ENCODE measurements around the gene M6PR.
"Not testable (repeated sequence)": the region's sequence is repeated elsewhere in the genome, so short reads cannot be mapped to it uniquely, and the experiment has no call there.

Gene M6PR

GRCh38 chr12:8919643-8920042 is 29.8 kb downstream of the M6PR start:
- not testable (repeated sequence) for H3K27ac ChIP-seq (replicated peaks); H3K27me3 ChIP-seq (ENCODE audit: insufficient read depth, poor library complexity, severe bottlenecking); DNase-seq (ENCODE audit: low read depth in 1 of 2, low spot score in 1 of 2); H3K4me3 ChIP-seq (replicated peaks; ENCODE audit: insufficient read depth, low read length)

DNA sequence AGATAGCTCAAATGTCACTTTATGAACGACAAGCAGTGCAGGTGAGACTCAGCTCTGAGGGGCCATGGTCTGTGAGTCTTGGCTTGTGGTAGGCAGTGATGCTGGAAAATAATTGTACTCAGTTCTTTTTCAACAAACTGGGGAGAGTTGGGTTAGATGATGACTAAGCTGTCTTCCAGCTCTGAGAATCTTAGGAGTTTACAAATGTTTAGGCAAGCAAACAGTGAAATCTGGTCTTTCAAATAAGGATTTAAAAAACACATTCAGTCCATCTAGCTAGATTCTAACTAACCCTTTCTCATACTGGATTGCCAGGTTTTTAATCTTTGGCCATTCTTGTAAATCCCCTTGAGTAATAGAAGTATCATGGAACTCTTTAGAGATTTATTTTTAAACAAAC is 31.7 kb downstream of the M6PR start:
- Histone ChIP-seq H3K4me3 (replicated peaks; ENCODE audit: insufficient read depth, low read length) (no peak overlapping the region), H3K27ac (replicated peaks) (no peak overlapping the region), H3K27me3 (ENCODE audit: insufficient read depth, poor library complexity, severe bottlenecking) (peaks cover 9% of the 10 kb centered on the region)
- TF ChIP-seq GABPA (IDR thresholded peaks at IDR 0.05; ENCODE audit: low read depth) (no peak), SPI1 (IDR thresholded peaks at IDR 0.05; ENCODE audit: borderline replicate concordance, low read depth) (no peak), POLR2AphosphoS5 (IDR thresholded peaks at IDR 0.05; ENCODE audit: low read depth) (no peak)
- TF ChIP-seq, protein P1, sequence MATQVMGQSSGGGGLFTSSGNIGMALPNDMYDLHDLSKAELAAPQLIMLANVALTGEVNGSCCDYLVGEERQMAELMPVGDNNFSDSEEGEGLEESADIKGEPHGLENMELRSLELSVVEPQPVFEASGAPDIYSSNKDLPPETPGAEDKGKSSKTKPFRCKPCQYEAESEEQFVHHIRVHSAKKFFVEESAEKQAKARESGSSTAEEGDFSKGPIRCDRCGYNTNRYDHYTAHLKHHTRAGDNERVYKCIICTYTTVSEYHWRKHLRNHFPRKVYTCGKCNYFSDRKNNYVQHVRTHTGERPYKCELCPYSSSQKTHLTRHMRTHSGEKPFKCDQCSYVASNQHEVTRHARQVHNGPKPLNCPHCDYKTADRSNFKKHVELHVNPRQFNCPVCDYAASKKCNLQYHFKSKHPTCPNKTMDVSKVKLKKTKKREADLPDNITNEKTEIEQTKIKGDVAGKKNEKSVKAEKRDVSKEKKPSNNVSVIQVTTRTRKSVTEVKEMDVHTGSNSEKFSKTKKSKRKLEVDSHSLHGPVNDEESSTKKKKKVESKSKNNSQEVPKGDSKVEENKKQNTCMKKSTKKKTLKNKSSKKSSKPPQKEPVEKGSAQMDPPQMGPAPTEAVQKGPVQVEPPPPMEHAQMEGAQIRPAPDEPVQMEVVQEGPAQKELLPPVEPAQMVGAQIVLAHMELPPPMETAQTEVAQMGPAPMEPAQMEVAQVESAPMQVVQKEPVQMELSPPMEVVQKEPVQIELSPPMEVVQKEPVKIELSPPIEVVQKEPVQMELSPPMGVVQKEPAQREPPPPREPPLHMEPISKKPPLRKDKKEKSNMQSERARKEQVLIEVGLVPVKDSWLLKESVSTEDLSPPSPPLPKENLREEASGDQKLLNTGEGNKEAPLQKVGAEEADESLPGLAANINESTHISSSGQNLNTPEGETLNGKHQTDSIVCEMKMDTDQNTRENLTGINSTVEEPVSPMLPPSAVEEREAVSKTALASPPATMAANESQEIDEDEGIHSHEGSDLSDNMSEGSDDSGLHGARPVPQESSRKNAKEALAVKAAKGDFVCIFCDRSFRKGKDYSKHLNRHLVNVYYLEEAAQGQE (IDR thresholded peaks at IDR 0.05; ENCODE audit: insufficient replicate concordance, low read depth): no peak
- TF ChIP-seq, protein P2, sequence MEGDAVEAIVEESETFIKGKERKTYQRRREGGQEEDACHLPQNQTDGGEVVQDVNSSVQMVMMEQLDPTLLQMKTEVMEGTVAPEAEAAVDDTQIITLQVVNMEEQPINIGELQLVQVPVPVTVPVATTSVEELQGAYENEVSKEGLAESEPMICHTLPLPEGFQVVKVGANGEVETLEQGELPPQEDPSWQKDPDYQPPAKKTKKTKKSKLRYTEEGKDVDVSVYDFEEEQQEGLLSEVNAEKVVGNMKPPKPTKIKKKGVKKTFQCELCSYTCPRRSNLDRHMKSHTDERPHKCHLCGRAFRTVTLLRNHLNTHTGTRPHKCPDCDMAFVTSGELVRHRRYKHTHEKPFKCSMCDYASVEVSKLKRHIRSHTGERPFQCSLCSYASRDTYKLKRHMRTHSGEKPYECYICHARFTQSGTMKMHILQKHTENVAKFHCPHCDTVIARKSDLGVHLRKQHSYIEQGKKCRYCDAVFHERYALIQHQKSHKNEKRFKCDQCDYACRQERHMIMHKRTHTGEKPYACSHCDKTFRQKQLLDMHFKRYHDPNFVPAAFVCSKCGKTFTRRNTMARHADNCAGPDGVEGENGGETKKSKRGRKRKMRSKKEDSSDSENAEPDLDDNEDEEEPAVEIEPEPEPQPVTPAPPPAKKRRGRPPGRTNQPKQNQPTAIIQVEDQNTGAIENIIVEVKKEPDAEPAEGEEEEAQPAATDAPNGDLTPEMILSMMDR (IDR thresholded peaks at IDR 0.05; ENCODE audit: insufficient read depth, low read length): no peak
- DNase-seq (ENCODE audit: low read depth in 1 of 2, low spot score in 1 of 2): no peak

DNA sequence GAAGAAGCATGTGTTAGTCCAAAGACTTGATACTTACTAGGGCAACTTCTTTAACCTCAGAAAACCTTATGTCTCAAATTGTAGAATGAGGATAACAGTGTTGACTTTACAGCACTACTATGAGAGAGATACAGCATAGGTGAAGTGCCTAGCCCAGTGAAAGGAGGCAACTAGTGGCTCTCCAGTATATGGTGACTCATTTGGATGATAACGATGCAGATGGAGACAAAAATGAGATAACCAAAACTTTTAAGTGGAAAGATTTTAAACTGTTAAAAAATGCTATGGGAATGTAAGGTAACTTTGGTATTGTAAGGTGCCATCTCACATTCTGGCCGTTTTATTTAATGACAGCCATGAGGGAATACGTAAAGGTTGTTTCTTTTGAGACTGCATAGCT is 32.4 kb downstream of the M6PR start:
- Histone ChIP-seq H3K27ac (replicated peaks) (no peak overlapping the region), H3K27me3 (ENCODE audit: insufficient read depth, poor library complexity, severe bottlenecking) (peaks cover 9% of the 10 kb centered on the region), H3K4me3 (replicated peaks; ENCODE audit: insufficient read depth, low read length) (no peak overlapping the region)
- DNase-seq (ENCODE audit: low read depth in 1 of 2, low spot score in 1 of 2): no peak
- TF ChIP-seq, protein P2 (IDR thresholded peaks at IDR 0.05; ENCODE audit: insufficient read depth, low read length): no peak
- TF ChIP-seq POLR2AphosphoS5 (IDR thresholded peaks at IDR 0.05; ENCODE audit: low read depth) (no peak), SPI1 (IDR thresholded peaks at IDR 0.05; ENCODE audit: borderline replicate concordance, low read depth) (no peak), GABPA (IDR thresholded peaks at IDR 0.05; ENCODE audit: low read depth) (no peak)
- TF ChIP-seq, protein P1 (IDR thresholded peaks at IDR 0.05; ENCODE audit: insufficient replicate concordance, low read depth): no peak

GRCh38 chr12:8916154-8916553 is 33.3 kb downstream of the M6PR start:
- no peak overlapping the region for H3K4me3 ChIP-seq (replicated peaks; ENCODE audit: insufficient read depth, low read length)

More at GRCh38 chr12:8916154-8916553, 33.3 kb downstream of the M6PR start:
- H3K27ac ChIP-seq (replicated peaks): no peak overlapping the region
- TF ChIP-seq, protein P1 (IDR thresholded peaks at IDR 0.05; ENCODE audit: insufficient replicate concordance, low read depth): no peak
- TF ChIP-seq GABPA (IDR thresholded peaks at IDR 0.05; ENCODE audit: low read depth) (no peak), SPI1 (IDR thresholded peaks at IDR 0.05; ENCODE audit: borderline replicate concordance, low read depth) (no peak), POLR2AphosphoS5 (IDR thresholded peaks at IDR 0.05; ENCODE audit: low read depth) (no peak)
- TF ChIP-seq, protein P2 (IDR thresholded peaks at IDR 0.05; ENCODE audit: insufficient read depth, low read length): no peak
- no peak for DNase-seq (ENCODE audit: low read depth in 1 of 2, low spot score in 1 of 2)
- peaks cover 9% of the 10 kb centered on the region for H3K27me3 ChIP-seq (ENCODE audit: insufficient read depth, poor library complexity, severe bottlenecking)

Measured in HL-60 (cell line).